HCEC 1CT (cell line): Measurements from ENCODE around the gene PTH2R.
"Not testable (repeated sequence)": the region's sequence is repeated elsewhere in the genome, so short reads cannot be mapped to it uniquely, and the experiment has no call there.

Source experiments
- DNase-seq: peaks from one replicate; pipeline ENCODE4 v3.0.0-alpha.2; 2017

Gene PTH2R

DNA sequence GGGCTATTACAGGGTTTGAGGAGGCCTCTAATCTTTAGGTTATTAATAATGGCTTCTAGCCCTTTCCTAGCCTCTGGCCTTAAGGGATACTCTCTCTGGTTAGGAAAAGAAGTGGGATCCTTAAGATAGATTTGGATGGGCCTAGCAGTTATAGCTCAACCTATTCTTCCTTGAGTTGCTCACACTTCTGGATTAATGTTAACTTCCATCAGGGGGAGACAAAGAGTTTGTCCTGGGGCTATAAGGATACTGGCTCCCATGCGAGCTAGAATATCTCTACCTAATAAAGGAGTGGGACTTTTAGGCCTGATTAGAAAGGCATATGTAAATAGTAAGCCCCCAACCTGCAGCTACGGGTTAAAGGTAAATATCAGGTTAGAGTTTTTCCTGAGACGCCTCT lies 14.3 kb upstream of the PTH2R start:
- DNase-seq = no peak

DNA sequence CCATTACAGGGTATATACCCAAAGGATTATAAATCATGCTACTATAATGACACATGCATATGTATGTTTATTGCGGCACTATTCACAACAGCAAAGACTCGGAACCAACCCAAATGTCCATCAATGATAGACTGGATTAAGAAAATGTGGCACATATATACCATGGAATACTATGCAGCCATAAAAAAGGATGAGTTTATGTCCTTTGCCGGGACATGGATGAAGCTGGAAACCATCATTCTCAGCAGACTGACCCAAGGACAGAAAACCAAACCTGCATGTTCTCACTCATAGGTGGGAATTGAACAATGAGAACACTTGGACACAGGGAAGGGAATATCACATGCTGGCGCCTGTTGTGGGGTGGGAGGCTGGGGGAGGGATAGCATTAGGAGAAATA lies 9.8 kb upstream of the PTH2R start:
- DNase-seq = not testable (repeated sequence)

DNA sequence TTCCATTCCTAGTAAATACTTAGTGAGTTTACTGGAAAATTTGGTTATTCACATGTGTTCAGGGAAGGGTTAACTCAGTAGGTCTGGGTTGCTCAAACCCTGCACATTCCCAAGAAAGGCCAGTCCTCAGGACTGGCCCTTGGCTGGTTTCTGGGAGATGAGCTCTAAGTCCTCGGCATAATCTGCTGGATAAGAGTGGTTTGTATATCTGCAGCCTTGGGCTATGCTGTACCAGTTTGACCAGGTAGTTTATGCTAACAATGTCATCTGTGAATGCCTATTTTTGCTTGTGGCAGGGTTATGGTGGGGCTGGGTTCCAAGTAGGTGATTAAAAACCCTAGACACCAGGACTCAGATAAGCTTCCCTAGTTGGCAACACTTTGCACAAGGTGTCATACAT lies 7.4 kb upstream of the PTH2R start:
- DNase-seq = no peak

- no peak for DNase-seq
Measured at GRCh38 chr2:208407667-208408066, 1.1 kb downstream of the PTH2R start.

DNA sequence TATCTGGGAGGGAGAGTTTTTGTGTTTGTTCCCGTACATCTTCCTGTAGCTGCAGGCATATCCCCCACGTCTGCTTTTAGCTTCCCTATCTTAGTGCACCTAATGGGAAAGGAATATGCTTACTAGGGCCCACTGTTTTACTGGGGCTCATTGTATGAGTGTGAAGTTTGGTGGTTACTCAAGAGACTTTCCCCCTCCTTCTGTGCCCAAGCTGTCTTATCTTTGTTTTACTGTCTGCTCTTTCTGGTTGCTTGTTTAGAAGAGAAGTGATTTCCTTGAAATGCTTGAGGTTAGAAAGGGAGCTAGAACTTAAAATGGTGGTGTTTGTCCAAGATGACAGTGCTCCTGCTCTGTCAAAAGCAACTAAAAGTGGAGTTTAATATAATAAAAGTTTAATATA lies 7.3 kb downstream of the PTH2R start:
- DNase-seq = no peak

- no peak for DNase-seq
Measured at GRCh38 chr2:208415255-208415654, 8.7 kb downstream of the PTH2R start.

DNA sequence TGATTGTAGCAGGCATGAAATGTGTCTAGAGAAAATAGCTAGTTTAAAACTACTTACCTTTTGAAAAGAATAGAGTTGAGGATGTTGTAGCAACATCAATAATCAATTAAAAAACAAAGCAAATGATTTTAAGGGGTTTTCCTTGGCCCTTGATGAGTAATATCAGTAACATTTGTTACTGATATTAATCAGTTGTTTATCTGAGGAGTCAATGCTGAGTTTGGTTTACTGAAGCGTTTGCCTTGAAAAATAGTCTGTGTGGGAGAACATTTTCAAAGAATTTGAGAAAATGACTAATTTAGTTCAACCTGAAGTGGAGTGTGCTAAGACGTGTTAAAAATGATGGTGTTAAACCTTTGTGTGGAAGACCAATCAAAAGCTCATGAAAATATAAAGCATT lies 9.3 kb downstream of the PTH2R start:
- DNase-seq = no peak

- no peak for DNase-seq
Measured at GRCh38 chr2:208426412-208427045, 19.9 kb downstream of the PTH2R start.

GRCh38 chr2:208437755-208438154 lies 31.2 kb downstream of the PTH2R start:
- DNase-seq = no peak

GRCh38 chr2:208440716-208441115 lies 34.1 kb downstream of the PTH2R start:
- DNase-seq = no peak

DNA sequence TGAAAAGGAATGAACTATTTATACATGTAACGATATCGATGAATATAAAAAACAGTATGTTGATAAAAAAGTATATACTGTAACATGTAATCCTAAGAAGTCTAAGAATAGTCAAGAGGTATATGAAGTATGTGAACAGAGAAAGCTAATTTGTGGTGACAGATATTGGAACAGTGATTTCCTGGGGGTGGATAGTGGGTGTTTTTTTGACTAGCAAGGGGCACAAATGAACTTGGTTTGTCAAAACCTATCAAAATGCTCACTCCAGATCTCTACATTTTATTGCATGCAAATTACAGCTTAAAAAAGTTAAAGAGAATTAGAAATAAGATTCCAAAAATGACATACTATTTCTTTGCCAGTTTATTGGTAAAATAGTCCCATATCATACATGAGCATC lies 35.4 kb downstream of the PTH2R start:
- DNase-seq = no peak

DNA sequence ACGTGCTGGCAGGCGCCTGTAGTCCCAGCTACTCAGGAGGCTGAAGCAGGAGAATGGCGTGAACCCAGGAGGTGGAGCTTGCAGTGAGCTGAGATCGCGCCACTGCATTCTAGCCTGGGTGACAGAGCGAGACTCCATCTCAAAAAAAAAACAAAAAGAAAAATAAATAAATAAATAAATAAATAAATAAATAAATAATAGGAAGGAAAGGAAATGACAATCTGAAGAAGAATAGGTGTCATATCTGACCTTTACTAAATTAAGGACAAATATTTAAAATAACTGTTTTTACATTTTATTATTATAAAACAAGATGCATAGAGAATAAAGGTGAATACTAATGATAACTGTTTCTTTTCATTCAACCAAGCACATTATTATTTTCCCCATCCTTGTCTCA lies 40.9 kb downstream of the PTH2R start:
- not testable (repeated sequence) for DNase-seq

- no peak for DNase-seq
Measured at GRCh38 chr2:208451061-208451460, 44.5 kb downstream of the PTH2R start.

GRCh38 chr2:208454861-208455260 lies 48.3 kb downstream of the PTH2R start:
- no peak for DNase-seq

DNA sequence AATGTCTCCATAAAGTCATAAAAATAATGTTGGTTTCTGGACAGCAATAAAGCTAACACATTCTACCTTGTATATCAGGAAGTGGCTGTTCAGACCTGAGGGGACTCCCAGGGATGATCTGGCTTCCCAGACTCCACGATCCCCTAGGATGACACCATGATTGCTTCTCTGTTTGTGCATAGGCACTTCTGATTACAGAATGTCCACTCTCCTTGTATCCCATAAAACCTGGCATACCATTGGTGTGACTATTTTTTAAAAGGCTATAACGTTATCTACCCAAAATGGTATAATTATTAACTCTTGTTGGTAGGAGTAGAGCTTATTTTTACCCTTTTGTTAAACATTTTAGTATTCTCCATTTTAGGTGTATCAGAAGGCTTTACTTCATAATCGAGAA lies 57.1 kb downstream of the PTH2R start:
- no peak for DNase-seq

DNA sequence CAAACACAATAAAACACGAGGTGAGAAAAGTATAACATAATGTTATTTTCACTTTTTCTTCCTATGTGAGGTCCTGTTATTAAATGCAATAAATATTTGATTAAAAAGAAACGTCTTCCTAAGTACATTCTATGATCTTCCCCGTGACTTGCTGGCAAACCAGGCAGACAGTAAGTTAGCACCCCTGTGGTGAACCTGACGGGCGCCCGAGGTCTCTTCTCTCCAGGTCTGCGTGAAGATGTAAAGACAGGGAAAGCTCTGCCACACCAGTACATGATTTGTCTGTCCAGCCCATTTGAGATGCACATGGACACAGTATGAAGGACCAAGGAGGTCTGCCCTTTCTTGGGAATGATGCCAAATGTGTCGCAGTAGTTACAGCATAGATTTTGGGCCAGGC lies 57.6 kb downstream of the PTH2R start:
- DNase-seq = no peak

GRCh38 chr2:208466151-208466919 lies 59.7 kb downstream of the PTH2R start:
- peak; percentile 19 for DNase-seq

DNA sequence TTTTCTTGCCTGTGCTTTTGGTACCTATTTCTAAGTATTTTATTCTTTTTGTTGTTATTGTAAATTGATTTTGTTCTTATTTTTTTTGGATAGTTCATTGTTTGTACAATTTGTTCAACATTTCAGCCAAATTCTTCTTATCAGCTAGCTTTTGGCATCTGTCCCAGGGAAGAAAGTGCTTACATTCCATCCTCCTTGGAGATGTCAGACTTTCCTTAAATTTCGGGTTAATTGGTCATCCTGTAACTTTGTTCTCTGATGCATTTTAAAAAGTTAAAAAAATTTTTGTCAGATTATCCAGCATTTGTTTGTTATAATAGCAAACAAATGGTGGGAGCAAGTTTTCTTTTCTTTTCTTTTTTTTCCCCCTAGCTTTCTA lies 60.3 kb downstream of the PTH2R start:
- DNase-seq = no peak

DNA sequence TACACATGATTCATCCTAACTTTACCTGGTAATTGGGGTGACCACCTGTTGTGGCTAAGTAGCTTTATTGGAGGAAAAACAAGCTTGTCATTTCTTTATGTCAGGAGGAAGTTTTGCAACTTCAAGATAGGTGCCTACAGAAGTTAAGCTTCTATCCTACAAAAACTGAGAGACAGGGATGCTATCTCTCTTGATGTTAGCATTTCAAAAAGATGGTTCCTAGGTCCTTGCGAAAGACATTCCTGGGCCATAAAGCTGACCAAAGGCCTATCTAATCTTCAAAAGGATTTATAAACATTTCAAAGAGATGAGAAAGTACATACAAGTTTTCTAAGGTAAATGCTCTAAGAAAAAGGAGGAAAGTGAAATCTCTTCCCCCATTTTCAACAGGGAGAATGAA lies 61.0 kb downstream of the PTH2R start:
- no peak for DNase-seq

GRCh38 chr2:208477741-208478140 lies 71.1 kb downstream of the PTH2R start:
- no peak for DNase-seq

- DNase-seq = no peak
Measured at GRCh38 chr2:208479342-208479741, 72.8 kb downstream of the PTH2R start.

DNA sequence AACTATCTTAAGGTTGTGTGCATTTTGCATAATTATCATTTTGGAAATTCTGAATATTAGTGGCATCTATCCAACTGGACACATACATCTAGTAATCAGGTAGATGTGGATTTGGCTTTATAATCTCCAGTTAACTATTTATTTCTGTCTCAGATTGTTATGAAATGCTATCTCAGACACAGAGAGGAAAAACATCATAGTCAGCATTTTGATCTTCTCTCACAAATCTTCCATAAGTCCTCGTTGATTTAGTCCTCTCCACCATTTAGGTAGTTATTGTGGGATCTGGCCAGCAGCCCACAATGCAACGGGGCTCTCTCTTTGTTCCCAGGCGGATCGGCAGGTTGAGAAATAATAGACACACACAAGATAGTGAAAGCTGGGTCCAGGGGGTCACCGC lies 75.4 kb downstream of the PTH2R start:
- not testable (repeated sequence) for DNase-seq

DNA sequence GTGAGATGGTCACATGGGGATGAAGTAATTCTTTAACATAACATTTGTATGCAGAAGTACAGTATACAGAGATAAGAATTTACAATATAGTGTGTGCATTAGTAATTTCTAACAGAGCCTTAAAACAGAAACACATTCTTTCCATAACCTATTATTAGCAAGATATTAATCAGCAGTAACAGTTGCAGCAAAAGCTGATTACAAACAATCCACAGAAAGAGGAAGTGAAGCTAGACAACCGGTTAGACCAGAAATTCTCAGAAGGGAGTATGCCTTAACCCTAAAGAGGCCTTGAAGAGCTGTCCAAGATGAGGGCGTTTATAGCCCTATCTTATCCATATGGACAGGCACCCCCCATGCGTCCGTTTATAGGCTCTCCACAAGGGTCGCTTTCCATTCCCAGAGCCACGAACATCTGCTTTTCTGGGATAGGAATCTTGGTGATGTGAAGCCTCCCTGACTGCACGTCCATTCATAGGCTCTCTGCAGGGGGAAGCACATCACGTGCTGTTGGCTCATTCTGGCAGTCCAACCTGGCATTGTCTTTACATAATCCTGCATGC lies 75.9 kb downstream of the PTH2R start:
- not testable (repeated sequence) for DNase-seq

DNA sequence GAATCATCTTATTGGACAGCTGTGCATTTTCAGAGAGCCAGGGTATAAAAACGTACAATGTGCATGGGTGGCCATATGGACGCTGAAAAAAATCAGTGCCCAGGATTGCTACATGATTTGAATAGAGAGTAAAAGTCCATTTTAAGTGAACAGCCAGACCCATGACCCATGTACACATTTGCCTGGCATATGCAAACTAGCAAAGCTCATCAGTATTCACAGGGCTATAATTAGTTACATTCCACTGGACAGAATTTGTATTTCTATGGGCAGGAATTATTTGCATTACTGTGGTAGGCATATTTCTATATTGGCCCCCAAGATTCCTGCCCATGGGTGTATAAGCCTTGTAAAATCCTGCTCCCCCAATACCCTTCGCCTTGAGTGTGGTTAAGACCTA lies 78.8 kb downstream of the PTH2R start:
- no peak for DNase-seq
